ENCODE results near the gene C10orf90.

Gene C10orf90

GRCh38 chr10:126618466-126618865 is 52.0 kb downstream of the C10orf90 start:
- Histone ChIP-seq H3K4me1 (ENCODE audit: insufficient read depth, low read length, severe bottlenecking) (no peaks in the 10 kb centered on the region), H2AFZ (ENCODE audit: low read length) (no peak overlapping the region), H3K79me2 (ENCODE audit: insufficient read depth, low read length) (no peaks in the 10 kb centered on the region), H3K27me3 (ENCODE audit: insufficient read depth, low read length) (no peaks in the 10 kb centered on the region), H3K9me3 (ENCODE audit: low read length) (no peaks in the 10 kb centered on the region), H3K4me2 (ENCODE audit: low read length) (no peak overlapping the region), H3K9ac (ENCODE audit: low read length) (no peak overlapping the region), H3K27ac (ENCODE audit: low read depth, low read length, poor library complexity, severe bottlenecking) (no peak overlapping the region), H3K36me3 (ENCODE audit: insufficient read depth, low read length) (no peaks in the 10 kb centered on the region), H3K9me2 (ENCODE audit: low read depth, low read length) (no peaks in the 10 kb centered on the region), H4K20me1 (ENCODE audit: insufficient read depth, low read length) (no peaks in the 10 kb centered on the region), H3K4me3 (ENCODE audit: low read depth, low read length, poor library complexity, severe bottlenecking) (no peak overlapping the region), H3F3A (ENCODE audit: insufficient read depth, low read length) (no peaks in the 10 kb centered on the region)
- TF ChIP-seq CTCF (IDR thresholded peaks at IDR 0.05; ENCODE audit: low read length) (no peak), EZH2 (IDR thresholded peaks at IDR 0.05; ENCODE audit: borderline replicate concordance, low read length) (no peak)

GRCh38 chr10:126617733-126618132 is 52.8 kb downstream of the C10orf90 start:
- Histone ChIP-seq H3F3A (ENCODE audit: insufficient read depth, low read length) (no peaks in the 10 kb centered on the region), H3K4me3 (ENCODE audit: low read depth, low read length, poor library complexity, severe bottlenecking) (no peak overlapping the region), H3K4me2 (ENCODE audit: low read length) (no peak overlapping the region), H3K4me1 (ENCODE audit: insufficient read depth, low read length, severe bottlenecking) (no peaks in the 10 kb centered on the region), H2AFZ (ENCODE audit: low read length) (no peak overlapping the region), H3K36me3 (ENCODE audit: insufficient read depth, low read length) (no peaks in the 10 kb centered on the region), H3K9ac (ENCODE audit: low read length) (no peak overlapping the region), H3K27me3 (ENCODE audit: insufficient read depth, low read length) (no peaks in the 10 kb centered on the region), H3K79me2 (ENCODE audit: insufficient read depth, low read length) (no peaks in the 10 kb centered on the region), H3K9me3 (ENCODE audit: low read length) (no peaks in the 10 kb centered on the region), H3K27ac (ENCODE audit: low read depth, low read length, poor library complexity, severe bottlenecking) (no peak overlapping the region), H3K9me2 (ENCODE audit: low read depth, low read length) (no peaks in the 10 kb centered on the region), H4K20me1 (ENCODE audit: insufficient read depth, low read length) (no peaks in the 10 kb centered on the region)
- TF ChIP-seq CTCF (IDR thresholded peaks at IDR 0.05; ENCODE audit: low read length), result no peak
- TF ChIP-seq EZH2 (IDR thresholded peaks at IDR 0.05; ENCODE audit: borderline replicate concordance, low read length), result no peak

- TF ChIP-seq CTCF (IDR thresholded peaks at IDR 0.05; ENCODE audit: low read length), result no peak
- Histone ChIP-seq H3K9me3 (ENCODE audit: low read length) (no peaks in the 10 kb centered on the region), H3K9me2 (ENCODE audit: low read depth, low read length) (no peaks in the 10 kb centered on the region), H3K79me2 (ENCODE audit: insufficient read depth, low read length) (no peaks in the 10 kb centered on the region), H4K20me1 (ENCODE audit: insufficient read depth, low read length) (no peaks in the 10 kb centered on the region), H3K4me2 (ENCODE audit: low read length) (no peak overlapping the region), H3K27ac (ENCODE audit: low read depth, low read length, poor library complexity, severe bottlenecking) (no peak overlapping the region), H3K9ac (ENCODE audit: low read length) (no peak overlapping the region), H3K4me3 (ENCODE audit: low read depth, low read length, poor library complexity, severe bottlenecking) (no peak overlapping the region), H3F3A (ENCODE audit: insufficient read depth, low read length) (no peaks in the 10 kb centered on the region), H3K27me3 (ENCODE audit: insufficient read depth, low read length) (no peaks in the 10 kb centered on the region), H2AFZ (ENCODE audit: low read length) (no peak overlapping the region), H3K4me1 (ENCODE audit: insufficient read depth, low read length, severe bottlenecking) (no peaks in the 10 kb centered on the region), H3K36me3 (ENCODE audit: insufficient read depth, low read length) (no peaks in the 10 kb centered on the region)
Observed at GRCh38 chr10:126617208-126617607, 53.3 kb downstream of the C10orf90 start.
